ENCODE measurements around the gene MVB12B. TPM values are rescaled to one million over a fixed set of nuclear protein-coding genes. Genes with fewer than 3 reads are reported as not detected.
A peak's percentile ranks its signal among the peaks of the same experiment; 100 is the strongest.

MVB12B gene
- total and polyA plus RNA-seq, 2 of the 8 experiments (the other 6 are each of a cell fraction or from before 2014, with no cell fraction given): 2.6 to 5.0 TPM

DNA sequence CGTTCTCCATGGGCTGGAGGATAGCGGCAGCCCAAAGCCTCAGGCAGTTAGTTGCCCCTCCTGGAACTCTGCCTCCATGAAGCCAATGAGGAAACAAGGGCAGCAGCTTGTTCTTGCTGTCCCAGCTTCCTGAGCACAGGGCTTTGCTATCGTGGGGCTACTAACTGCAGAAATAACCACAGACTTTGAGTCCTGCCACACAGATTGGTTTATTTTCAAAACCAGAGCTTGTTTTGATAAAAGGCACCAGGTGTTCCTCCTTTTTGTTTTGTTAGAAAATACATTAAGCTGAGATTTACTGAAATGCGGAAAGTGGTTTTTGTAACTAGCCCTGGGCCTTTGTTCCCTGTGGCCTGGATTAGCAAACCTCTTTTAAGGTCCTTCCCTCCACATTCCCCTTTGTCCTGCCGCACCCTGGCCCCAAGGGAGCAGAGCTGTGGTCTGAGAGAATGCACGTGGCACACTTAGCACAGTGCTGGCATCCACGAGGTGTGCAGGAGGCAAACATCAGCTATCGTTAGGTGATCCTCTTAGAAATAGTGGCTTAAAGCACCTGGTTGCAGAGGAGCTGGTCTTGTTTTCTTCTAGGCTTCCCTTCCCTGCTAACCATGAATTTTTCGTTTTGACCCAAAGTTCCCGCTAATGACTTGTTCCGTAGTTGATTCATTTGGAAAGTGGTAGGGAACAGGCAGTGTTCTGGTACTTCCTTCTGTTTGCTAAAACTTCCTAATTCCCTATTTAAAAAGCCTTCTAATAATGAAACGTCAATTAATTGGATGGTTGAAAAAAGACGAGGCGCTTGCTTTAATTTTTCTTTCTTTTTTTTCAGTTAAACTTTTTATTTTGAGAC, 21.5 kb downstream of the MVB12B start (continued):
- TF ChIP-seq, protein P1, sequence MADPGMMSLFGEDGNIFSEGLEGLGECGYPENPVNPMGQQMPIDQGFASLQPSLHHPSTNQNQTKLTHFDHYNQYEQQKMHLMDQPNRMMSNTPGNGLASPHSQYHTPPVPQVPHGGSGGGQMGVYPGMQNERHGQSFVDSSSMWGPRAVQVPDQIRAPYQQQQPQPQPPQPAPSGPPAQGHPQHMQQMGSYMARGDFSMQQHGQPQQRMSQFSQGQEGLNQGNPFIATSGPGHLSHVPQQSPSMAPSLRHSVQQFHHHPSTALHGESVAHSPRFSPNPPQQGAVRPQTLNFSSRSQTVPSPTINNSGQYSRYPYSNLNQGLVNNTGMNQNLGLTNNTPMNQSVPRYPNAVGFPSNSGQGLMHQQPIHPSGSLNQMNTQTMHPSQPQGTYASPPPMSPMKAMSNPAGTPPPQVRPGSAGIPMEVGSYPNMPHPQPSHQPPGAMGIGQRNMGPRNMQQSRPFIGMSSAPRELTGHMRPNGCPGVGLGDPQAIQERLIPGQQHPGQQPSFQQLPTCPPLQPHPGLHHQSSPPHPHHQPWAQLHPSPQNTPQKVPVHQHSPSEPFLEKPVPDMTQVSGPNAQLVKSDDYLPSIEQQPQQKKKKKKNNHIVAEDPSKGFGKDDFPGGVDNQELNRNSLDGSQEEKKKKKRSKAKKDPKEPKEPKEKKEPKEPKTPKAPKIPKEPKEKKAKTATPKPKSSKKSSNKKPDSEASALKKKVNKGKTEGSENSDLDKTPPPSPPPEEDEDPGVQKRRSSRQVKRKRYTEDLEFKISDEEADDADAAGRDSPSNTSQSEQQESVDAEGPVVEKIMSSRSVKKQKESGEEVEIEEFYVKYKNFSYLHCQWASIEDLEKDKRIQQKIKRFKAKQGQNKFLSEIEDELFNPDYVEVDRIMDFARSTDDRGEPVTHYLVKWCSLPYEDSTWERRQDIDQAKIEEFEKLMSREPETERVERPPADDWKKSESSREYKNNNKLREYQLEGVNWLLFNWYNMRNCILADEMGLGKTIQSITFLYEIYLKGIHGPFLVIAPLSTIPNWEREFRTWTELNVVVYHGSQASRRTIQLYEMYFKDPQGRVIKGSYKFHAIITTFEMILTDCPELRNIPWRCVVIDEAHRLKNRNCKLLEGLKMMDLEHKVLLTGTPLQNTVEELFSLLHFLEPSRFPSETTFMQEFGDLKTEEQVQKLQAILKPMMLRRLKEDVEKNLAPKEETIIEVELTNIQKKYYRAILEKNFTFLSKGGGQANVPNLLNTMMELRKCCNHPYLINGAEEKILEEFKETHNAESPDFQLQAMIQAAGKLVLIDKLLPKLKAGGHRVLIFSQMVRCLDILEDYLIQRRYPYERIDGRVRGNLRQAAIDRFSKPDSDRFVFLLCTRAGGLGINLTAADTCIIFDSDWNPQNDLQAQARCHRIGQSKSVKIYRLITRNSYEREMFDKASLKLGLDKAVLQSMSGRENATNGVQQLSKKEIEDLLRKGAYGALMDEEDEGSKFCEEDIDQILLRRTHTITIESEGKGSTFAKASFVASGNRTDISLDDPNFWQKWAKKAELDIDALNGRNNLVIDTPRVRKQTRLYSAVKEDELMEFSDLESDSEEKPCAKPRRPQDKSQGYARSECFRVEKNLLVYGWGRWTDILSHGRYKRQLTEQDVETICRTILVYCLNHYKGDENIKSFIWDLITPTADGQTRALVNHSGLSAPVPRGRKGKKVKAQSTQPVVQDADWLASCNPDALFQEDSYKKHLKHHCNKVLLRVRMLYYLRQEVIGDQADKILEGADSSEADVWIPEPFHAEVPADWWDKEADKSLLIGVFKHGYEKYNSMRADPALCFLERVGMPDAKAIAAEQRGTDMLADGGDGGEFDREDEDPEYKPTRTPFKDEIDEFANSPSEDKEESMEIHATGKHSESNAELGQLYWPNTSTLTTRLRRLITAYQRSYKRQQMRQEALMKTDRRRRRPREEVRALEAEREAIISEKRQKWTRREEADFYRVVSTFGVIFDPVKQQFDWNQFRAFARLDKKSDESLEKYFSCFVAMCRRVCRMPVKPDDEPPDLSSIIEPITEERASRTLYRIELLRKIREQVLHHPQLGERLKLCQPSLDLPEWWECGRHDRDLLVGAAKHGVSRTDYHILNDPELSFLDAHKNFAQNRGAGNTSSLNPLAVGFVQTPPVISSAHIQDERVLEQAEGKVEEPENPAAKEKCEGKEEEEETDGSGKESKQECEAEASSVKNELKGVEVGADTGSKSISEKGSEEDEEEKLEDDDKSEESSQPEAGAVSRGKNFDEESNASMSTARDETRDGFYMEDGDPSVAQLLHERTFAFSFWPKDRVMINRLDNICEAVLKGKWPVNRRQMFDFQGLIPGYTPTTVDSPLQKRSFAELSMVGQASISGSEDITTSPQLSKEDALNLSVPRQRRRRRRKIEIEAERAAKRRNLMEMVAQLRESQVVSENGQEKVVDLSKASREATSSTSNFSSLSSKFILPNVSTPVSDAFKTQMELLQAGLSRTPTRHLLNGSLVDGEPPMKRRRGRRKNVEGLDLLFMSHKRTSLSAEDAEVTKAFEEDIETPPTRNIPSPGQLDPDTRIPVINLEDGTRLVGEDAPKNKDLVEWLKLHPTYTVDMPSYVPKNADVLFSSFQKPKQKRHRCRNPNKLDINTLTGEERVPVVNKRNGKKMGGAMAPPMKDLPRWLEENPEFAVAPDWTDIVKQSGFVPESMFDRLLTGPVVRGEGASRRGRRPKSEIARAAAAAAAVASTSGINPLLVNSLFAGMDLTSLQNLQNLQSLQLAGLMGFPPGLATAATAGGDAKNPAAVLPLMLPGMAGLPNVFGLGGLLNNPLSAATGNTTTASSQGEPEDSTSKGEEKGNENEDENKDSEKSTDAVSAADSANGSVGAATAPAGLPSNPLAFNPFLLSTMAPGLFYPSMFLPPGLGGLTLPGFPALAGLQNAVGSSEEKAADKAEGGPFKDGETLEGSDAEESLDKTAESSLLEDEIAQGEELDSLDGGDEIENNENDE (IDR thresholded peaks at IDR 0.05; ENCODE audit: insufficient replicate concordance, low read length): no peak
- TF ChIP-seq BRCA1 (IDR thresholded peaks at IDR 0.05; ENCODE audit: low read depth, low read length): no peak
- TF ChIP-seq, protein P2, sequence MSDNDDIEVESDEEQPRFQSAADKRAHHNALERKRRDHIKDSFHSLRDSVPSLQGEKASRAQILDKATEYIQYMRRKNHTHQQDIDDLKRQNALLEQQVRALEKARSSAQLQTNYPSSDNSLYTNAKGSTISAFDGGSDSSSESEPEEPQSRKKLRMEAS (IDR thresholded peaks at IDR 0.05): peak; percentile 96
- TF ChIP-seq, protein P3, sequence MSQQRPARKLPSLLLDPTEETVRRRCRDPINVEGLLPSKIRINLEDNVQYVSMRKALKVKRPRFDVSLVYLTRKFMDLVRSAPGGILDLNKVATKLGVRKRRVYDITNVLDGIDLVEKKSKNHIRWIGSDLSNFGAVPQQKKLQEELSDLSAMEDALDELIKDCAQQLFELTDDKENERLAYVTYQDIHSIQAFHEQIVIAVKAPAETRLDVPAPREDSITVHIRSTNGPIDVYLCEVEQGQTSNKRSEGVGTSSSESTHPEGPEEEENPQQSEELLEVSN (IDR thresholded peaks at IDR 0.05): peak; percentile 95
